Measurements from ENCODE around the gene TMEM114. TPM values are rescaled to one million over a fixed set of nuclear protein-coding genes. Genes with fewer than 3 reads are reported as not detected.

The TMEM114 gene
- total RNA-seq = not detected in 2 replicates

DNA sequence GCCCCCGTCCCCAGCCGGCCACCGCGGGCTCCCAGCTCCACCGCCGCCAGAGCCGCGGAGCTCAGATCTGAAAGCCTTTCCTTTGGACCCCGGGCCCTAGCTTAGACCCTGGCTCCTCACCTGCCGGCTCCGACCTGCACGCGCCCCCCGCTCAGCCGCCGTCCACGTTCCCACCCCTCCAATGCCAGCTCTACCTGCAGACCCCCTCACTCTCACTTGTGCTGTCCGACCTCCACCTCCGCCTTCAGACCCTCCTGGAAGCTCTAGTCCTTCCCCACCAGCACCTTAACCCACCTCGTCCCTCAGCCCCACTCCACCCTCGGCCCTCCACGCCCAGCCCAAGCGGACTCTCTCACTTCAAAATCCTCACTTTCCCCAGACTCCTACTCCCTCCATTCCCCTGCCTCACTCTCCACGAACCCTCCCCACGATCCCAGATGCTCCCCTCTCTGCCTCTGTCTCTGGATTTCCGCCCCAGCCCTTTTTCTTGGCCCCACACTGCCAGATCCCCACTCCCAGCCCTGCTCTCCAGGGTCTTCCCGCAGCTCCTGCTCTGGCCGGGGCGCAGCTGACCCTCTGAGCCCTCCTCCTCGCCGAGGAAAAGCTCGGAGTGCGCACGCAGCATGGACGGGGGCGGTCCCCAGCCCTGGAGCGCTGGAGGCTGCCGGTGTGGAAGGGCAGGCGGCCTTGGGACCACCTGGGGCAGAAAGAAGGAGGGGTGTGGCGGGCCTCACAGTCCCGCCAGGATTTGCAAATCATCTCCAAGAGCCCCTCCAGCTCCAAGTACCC lies at the start of gene TMEM114:
Gene TMEM114 (minus strand): TSS at position 612 of the 789 bp plus-strand sequence. CDS start 673 bp downstream, outside the sequence.
- H3K4me3 ChIP-seq (ENCODE audit: low read depth, low read length) = no peak within 1 kb of the TSS
- no peak for DNase-seq (ENCODE audit: low read depth)
- TF ChIP-seq, protein P1, sequence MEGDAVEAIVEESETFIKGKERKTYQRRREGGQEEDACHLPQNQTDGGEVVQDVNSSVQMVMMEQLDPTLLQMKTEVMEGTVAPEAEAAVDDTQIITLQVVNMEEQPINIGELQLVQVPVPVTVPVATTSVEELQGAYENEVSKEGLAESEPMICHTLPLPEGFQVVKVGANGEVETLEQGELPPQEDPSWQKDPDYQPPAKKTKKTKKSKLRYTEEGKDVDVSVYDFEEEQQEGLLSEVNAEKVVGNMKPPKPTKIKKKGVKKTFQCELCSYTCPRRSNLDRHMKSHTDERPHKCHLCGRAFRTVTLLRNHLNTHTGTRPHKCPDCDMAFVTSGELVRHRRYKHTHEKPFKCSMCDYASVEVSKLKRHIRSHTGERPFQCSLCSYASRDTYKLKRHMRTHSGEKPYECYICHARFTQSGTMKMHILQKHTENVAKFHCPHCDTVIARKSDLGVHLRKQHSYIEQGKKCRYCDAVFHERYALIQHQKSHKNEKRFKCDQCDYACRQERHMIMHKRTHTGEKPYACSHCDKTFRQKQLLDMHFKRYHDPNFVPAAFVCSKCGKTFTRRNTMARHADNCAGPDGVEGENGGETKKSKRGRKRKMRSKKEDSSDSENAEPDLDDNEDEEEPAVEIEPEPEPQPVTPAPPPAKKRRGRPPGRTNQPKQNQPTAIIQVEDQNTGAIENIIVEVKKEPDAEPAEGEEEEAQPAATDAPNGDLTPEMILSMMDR (IDR thresholded peaks at IDR 0.05; ENCODE audit: insufficient read depth, low read depth, low read length) = no peak

DNA sequence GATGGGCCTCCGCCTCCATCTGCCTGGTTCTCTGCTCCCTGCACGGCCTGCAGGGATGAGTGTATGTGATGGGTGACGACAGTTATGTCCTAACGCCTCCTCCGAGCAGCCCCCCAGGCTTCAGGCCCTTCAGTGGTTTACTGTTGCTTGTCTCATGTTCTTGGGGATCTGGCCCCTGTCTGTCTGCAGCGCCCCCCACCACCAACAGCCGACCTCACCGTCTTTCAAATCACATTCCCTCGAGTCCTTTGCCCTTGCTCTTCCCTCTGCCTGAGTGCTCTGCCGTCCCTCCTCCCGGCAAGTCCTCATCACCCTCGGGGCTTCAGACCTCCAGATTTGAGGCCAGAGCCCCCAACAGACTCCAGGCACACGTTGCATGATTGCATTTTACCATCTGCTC lies 49.4 kb upstream of the TMEM114 start:
- no peak overlapping the region for H3K4me3 ChIP-seq (ENCODE audit: low read depth, low read length)
- TF ChIP-seq, protein P1 (IDR thresholded peaks at IDR 0.05; ENCODE audit: insufficient read depth, low read depth, low read length) = no peak
- no peak for DNase-seq (ENCODE audit: low read depth)

DNA sequence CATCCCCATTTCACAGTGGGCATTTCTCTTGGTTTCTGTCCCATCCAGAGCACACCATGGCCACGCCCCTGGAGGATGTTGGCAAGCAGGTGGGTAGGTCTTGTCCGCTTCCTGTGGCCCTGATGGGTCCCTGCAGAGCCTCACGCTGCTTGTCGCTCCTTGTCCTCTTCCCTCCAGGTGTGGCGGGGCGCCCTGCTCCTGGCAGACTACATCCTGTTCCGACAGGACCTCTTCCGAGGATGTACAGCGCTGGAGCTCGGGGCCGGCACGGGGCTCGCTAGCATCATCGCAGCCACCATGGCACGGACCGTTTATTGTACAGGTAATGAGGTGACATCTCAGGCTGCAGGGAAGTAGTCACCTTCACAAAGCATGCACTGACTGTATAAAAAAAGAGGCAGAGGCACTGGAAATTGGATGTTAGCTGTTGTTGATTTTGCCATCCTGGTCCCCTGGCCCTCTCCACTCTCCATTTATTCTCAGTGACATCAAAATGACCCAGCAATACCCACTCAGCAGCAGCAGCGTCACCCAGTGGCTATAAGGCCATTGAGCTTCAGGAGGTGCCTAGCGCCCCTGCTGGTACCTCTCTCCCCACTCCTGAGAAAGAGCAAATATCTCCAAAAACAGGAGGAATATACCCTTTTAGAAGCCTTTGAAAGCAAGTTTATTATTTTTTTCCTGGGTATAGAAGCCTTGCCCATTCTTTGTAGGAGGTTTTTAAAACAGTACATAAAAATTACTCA lies 44.9 kb upstream of the TMEM114 start:
- no peak overlapping the region for H3K4me3 ChIP-seq (ENCODE audit: low read depth, low read length)
- DNase-seq (ENCODE audit: low read depth) = no peak
- TF ChIP-seq, protein P1 (IDR thresholded peaks at IDR 0.05; ENCODE audit: insufficient read depth, low read depth, low read length) = peak; percentile 49

DNA sequence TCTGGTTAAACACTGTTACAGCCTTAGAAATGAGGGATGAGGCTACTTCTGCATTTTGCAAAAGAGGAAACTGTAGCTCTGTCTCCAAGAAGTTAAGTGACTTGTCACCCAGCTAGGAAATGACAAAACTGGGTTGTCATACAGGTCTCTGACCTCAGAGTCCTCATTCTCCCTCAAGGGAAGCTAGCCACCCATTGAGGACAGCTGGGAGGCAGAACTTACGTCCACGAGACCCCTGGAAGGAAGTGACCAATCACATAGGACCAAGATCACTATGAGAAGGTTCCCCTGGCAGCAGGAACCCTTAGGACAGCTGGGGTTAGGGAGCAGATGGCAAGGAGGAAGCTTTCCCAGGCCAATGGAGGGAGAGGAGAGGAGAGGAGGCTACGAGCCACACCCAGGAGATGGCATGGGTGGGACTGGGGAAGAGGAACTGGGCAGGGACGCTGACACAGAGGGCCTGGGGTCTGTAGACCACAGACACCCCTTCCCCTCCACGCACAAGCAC lies 42.4 kb upstream of the TMEM114 start:
- no peak for DNase-seq (ENCODE audit: low read depth)
- TF ChIP-seq, protein P1 (IDR thresholded peaks at IDR 0.05; ENCODE audit: insufficient read depth, low read depth, low read length) = no peak
- H3K4me3 ChIP-seq (ENCODE audit: low read depth, low read length) = no peak overlapping the region

DNA sequence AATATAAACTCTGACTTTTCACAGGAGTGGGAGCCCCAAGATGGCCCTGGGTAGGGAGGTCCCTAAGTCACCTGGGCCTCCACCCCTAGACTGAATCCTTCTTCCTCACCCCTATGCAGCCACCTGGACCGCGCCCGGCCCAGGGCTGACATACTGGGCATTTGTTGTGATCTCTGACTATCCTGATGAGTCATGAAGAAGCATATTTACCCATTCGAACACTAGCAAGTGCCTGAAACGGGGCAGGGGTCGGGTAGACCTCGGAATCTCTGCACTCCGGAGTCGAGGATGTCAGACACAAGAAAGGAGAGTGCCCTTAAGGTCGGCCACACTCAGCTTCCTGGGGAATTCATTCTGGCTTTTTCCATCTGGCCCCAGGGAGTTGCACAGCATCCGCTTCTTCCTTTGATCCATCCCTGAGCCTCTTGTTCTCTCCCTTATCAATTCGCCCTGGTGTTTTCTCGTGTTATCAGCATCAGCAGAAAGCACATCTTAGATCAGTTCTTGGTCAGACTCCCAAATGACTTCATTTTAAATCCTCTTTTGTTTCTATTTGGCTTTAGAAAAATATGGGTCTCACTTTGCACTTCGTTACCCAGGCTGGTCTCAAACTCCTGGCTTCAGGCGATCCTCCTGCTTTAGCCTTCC lies 41.6 kb upstream of the TMEM114 start:
- no peak for DNase-seq (ENCODE audit: low read depth)
- no peak overlapping the region for H3K4me3 ChIP-seq (ENCODE audit: low read depth, low read length)
- TF ChIP-seq, protein P1 (IDR thresholded peaks at IDR 0.05; ENCODE audit: insufficient read depth, low read depth, low read length) = no peak

DNA sequence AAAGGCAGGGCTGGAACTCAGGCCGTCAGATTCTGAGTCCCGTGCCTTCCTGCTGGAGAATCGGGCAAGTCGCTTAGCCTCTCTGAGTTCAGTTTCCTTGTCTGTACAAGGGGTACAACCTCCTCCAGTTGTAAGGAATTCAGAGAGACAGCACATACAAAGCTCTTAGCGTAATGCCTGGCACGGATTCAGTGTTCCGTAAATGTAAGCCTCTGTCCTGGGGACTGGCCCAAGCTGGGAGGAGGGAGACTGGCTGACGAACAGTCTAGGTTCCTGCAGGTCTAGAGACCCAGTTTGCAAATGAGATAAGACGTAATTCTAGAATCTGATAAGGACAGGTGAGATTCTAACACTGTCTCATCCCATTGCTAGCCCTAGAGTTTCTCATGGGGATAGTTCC lies 41.1 kb upstream of the TMEM114 start:
- no peak overlapping the region for H3K4me3 ChIP-seq (ENCODE audit: low read depth, low read length)
- no peak for DNase-seq (ENCODE audit: low read depth)
- TF ChIP-seq, protein P1 (IDR thresholded peaks at IDR 0.05; ENCODE audit: insufficient read depth, low read depth, low read length) = no peak

Data from fibroblast of villous mesenchyme (primary cell).